Neural cell (in vitro differentiated cells): ENCODE measurements around the gene LRIF1. TPM values are rescaled to one million over a fixed set of nuclear protein-coding genes. Genes with fewer than 3 reads are reported as not detected.

Source experiments
- H2AFZ ChIP-seq: fragments of 200-600, 300-800 bp; sonication (generic), shearing (Covaris generic); 2 replicates; pipeline ENCODE4 v1.6.0; 2014; ENCODE audit warnings: low read depth, mild to moderate bottlenecking, antibody characterized with exemption, low read length, moderate library complexity
- H3F3A ChIP-seq: fragments of 200-600 bp; shearing (Covaris generic); 2 replicates; pipeline ENCODE4 v1.6.1; 2016; ENCODE audit warnings: mild to moderate bottlenecking, moderate library complexity, mixed read lengths, antibody characterized with exemption, low read length; ENCODE audit not compliant: insufficient read depth, poor library complexity, severe bottlenecking
- H3K27ac ChIP-seq: fragments of 200-600, 300-800 bp; sonication (generic), shearing (Covaris generic); 2 replicates; pipeline ENCODE4 v1.5.1; 2014; ENCODE audit warnings: mild to moderate bottlenecking, low read length, moderate library complexity
- H3K27me3 ChIP-seq: fragments of 300-800, 200-600 bp; sonication (generic), shearing (Covaris generic); 2 replicates; pipeline ENCODE4 v1.6.0; 2014; ENCODE audit warnings: mild to moderate bottlenecking, low read depth, low read length, moderate library complexity; ENCODE audit not compliant: insufficient read depth
- H3K36me3 ChIP-seq: fragments of 300-800, 200-600 bp; sonication (generic), shearing (Covaris generic); 2 replicates; pipeline ENCODE4 v1.5.1; 2014; ENCODE audit warnings: mild to moderate bottlenecking, antibody characterized with exemption, low read length, moderate library complexity; ENCODE audit not compliant: insufficient read depth
- H3K4me2 ChIP-seq: fragments of 300-800, 200-600 bp; sonication (generic), shearing (Covaris generic); 2 replicates; pipeline ENCODE4 v1.6.0; 2014; ENCODE audit warnings: mild to moderate bottlenecking, low read length
- H3K4me3 ChIP-seq: fragments of 300-800, 200-600 bp; sonication (generic), shearing (Covaris generic); 2 replicates; pipeline ENCODE4 v1.5.1; 2014; ENCODE audit warnings: mild to moderate bottlenecking, low read length, moderate library complexity
- H3K79me2 ChIP-seq: fragments of 200-600 bp; shearing (Covaris generic); replicated peaks from 2 replicates; pipeline ENCODE4 v1.6.0; 2014; ENCODE audit warnings: mild to moderate bottlenecking, low read length, moderate library complexity; ENCODE audit not compliant: insufficient read depth
- H3K9ac ChIP-seq: fragments of 300-800, 200-600 bp; sonication (generic), shearing (Covaris generic); 2 replicates; pipeline ENCODE4 v1.6.1; 2016; ENCODE audit warnings: mild to moderate bottlenecking, low read length, mixed read lengths
- H3K9me2 ChIP-seq: fragments of 200-600 bp; shearing (Covaris generic); 2 replicates; pipeline ENCODE4 v1.6.1; 2016; ENCODE audit warnings: mild to moderate bottlenecking, low read length, mixed read lengths; ENCODE audit not compliant: insufficient read depth
- H3K9me3 ChIP-seq: fragments of 200-600, 300-800 bp; sonication (generic), shearing (Covaris generic); 2 replicates; pipeline ENCODE4 v1.6.1; 2016; ENCODE audit warnings: mild to moderate bottlenecking, mixed run types, low read length, moderate library complexity, mixed read lengths
- H4K20me1 ChIP-seq: fragments of 200-600 bp; shearing (Covaris generic); 2 replicates; pipeline ENCODE4 v1.6.1; 2016; ENCODE audit warnings: mild to moderate bottlenecking, mixed run types; ENCODE audit not compliant: insufficient read depth
- EP300 ChIP-seq: fragments of 450-650 bp; conservative IDR thresholded peaks from 2 replicates; pipeline ENCODE4 v1.6.1; 2014; ENCODE audit warnings: antibody characterized with exemption, mild to moderate bottlenecking, moderate library complexity; ENCODE audit not compliant: poor library complexity, severe bottlenecking
- EZH2 ChIP-seq: fragments of 200-600, 300-800 bp; shearing (Covaris generic), sonication (generic); IDR thresholded peaks from 2 replicates; pipeline ENCODE4 v1.6.1; 2014; ENCODE audit warnings: antibody characterized with exemption, low read length, borderline replicate concordance, mild to moderate bottlenecking; ENCODE audit not compliant: insufficient read depth, poor library complexity, severe bottlenecking
- MXI1 ChIP-seq: fragments of 450-650 bp; conservative IDR thresholded peaks from 2 replicates; pipeline ENCODE4 v1.6.1; 2014; ENCODE audit warnings: antibody characterized with exemption, mild to moderate bottlenecking; ENCODE audit not compliant: poor library complexity, severe bottlenecking
- POLR2AphosphoS5 ChIP-seq: IDR thresholded peaks from 2 replicates; pipeline ENCODE4 v1.6.1; 2012
- RAD21 ChIP-seq: fragments of 450-650 bp; conservative IDR thresholded peaks from 2 replicates; pipeline ENCODE4 v1.6.1; 2014; ENCODE audit warnings: antibody characterized with exemption, mild to moderate bottlenecking, moderate library complexity
- SMC3 ChIP-seq: fragments of 450-650 bp; conservative IDR thresholded peaks from 2 replicates; pipeline ENCODE4 v1.6.1; 2014; ENCODE audit warnings: antibody characterized with exemption, mild to moderate bottlenecking, moderate library complexity; ENCODE audit not compliant: poor library complexity
- TAF1 ChIP-seq: IDR thresholded peaks from 2 replicates; pipeline ENCODE4 v1.6.1; 2012; ENCODE audit warnings: low read depth
- polyA plus RNA-seq: library from polyadenylated mRNA; depleted of rRNA; stranded (reverse); fragments of >200 nt; gene quantifications from 2 replicates; pipeline ENCODE4 v1.2.3, GENCODE V29; 2014
- TF ChIP-seq, protein P1 (sequence below): IDR thresholded peaks from 2 replicates; pipeline ENCODE4 v1.6.1; 2012; ENCODE audit warnings: borderline replicate concordance
- TF ChIP-seq, protein P2 (sequence below): fragments of 450-650 bp; IDR thresholded peaks from 2 replicates; pipeline ENCODE4 v1.5.1; 2014; ENCODE audit warnings: antibody characterized with exemption, mild to moderate bottlenecking, moderate library complexity; ENCODE audit not compliant: poor library complexity, severe bottlenecking

LRIF1 gene
- polyA plus RNA-seq, 1 donor from 2014 or later, result 26.8 TPM

DNA sequence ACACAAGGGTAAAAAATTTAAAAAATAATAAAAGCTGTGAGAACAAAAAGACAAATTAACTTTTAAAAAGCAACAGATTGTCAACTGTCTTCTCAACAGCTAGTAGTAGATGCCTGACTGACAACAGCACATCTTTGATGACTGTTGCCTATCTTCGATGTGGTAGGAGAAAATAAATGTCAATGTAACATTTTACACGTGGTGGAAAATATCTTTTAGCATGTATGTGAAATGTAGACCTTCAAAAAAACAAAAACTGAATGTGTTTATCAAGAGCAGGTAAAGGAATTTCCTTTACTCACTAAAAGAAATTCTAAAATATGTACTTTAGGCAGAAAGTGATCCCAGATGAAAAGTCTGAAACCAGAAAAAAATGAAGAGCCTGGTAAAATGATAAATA lies 47.9 kb downstream of the LRIF1 start:
- H3K9me2 ChIP-seq, result no peaks in the 10 kb centered on the region
- no peak overlapping the region for H3K9ac ChIP-seq
- H3K36me3 ChIP-seq, result no peaks in the 10 kb centered on the region
- H3K4me2 ChIP-seq, result no peak overlapping the region
- H3K4me3 ChIP-seq, result no peak overlapping the region
- no peaks in the 10 kb centered on the region for H3K9me3 ChIP-seq
- no peak overlapping the region for H3K27ac ChIP-seq
- no peaks in the 10 kb centered on the region for H3K27me3 ChIP-seq
- no peak for TF ChIP-seq POLR2AphosphoS5
- TF ChIP-seq, protein P1, sequence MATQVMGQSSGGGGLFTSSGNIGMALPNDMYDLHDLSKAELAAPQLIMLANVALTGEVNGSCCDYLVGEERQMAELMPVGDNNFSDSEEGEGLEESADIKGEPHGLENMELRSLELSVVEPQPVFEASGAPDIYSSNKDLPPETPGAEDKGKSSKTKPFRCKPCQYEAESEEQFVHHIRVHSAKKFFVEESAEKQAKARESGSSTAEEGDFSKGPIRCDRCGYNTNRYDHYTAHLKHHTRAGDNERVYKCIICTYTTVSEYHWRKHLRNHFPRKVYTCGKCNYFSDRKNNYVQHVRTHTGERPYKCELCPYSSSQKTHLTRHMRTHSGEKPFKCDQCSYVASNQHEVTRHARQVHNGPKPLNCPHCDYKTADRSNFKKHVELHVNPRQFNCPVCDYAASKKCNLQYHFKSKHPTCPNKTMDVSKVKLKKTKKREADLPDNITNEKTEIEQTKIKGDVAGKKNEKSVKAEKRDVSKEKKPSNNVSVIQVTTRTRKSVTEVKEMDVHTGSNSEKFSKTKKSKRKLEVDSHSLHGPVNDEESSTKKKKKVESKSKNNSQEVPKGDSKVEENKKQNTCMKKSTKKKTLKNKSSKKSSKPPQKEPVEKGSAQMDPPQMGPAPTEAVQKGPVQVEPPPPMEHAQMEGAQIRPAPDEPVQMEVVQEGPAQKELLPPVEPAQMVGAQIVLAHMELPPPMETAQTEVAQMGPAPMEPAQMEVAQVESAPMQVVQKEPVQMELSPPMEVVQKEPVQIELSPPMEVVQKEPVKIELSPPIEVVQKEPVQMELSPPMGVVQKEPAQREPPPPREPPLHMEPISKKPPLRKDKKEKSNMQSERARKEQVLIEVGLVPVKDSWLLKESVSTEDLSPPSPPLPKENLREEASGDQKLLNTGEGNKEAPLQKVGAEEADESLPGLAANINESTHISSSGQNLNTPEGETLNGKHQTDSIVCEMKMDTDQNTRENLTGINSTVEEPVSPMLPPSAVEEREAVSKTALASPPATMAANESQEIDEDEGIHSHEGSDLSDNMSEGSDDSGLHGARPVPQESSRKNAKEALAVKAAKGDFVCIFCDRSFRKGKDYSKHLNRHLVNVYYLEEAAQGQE, result no peak
- no peak for TF ChIP-seq EZH2
- TF ChIP-seq, protein P2, sequence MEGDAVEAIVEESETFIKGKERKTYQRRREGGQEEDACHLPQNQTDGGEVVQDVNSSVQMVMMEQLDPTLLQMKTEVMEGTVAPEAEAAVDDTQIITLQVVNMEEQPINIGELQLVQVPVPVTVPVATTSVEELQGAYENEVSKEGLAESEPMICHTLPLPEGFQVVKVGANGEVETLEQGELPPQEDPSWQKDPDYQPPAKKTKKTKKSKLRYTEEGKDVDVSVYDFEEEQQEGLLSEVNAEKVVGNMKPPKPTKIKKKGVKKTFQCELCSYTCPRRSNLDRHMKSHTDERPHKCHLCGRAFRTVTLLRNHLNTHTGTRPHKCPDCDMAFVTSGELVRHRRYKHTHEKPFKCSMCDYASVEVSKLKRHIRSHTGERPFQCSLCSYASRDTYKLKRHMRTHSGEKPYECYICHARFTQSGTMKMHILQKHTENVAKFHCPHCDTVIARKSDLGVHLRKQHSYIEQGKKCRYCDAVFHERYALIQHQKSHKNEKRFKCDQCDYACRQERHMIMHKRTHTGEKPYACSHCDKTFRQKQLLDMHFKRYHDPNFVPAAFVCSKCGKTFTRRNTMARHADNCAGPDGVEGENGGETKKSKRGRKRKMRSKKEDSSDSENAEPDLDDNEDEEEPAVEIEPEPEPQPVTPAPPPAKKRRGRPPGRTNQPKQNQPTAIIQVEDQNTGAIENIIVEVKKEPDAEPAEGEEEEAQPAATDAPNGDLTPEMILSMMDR, result no peak
- TF ChIP-seq MXI1, result no peak
- TF ChIP-seq RAD21, result no peak
- no peak for TF ChIP-seq EP300
- no peak for TF ChIP-seq TAF1
- no peaks in the 10 kb centered on the region for H3K79me2 ChIP-seq
- no peak overlapping the region for H2AFZ ChIP-seq
- no peaks in the 10 kb centered on the region for H3F3A ChIP-seq
- no peaks in the 10 kb centered on the region for H4K20me1 ChIP-seq

DNA sequence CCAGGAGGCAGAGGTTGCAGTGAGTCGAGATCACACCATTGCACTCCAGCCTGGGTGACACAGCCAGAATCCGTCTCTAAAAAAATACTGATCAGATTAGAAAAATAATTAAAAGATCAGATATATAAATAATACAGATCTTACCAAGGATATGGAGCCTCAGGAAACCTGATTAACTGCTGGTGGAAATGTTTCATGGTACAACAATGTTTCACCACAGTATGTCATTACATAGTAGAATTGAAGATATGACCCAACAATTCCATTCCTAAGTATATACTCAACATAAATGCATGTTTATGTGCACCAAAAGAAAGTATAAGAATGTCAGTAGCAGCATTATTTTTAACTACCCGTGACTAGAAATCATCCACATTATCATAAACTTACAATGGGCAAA lies 49.0 kb downstream of the LRIF1 start:
- H3K79me2 ChIP-seq, result no peaks in the 10 kb centered on the region
- H3K9me3 ChIP-seq, result no peaks in the 10 kb centered on the region
- TF ChIP-seq SMC3 (no peak), RAD21 (no peak), EP300 (no peak), TAF1 (no peak), EZH2 (no peak), MXI1 (no peak), POLR2AphosphoS5 (no peak)
- TF ChIP-seq, protein P1, result no peak
- TF ChIP-seq, protein P2, result no peak
- H2AFZ ChIP-seq, result no peak overlapping the region
- H3K4me2 ChIP-seq, result no peak overlapping the region
- H3K4me3 ChIP-seq, result no peak overlapping the region
- H3F3A ChIP-seq, result no peaks in the 10 kb centered on the region
- no peaks in the 10 kb centered on the region for H4K20me1 ChIP-seq
- H3K9ac ChIP-seq, result no peak overlapping the region
- H3K27ac ChIP-seq, result no peak overlapping the region
- no peaks in the 10 kb centered on the region for H3K27me3 ChIP-seq
- H3K36me3 ChIP-seq, result no peaks in the 10 kb centered on the region
- H3K9me2 ChIP-seq, result no peaks in the 10 kb centered on the region
